ENCODE data around the gene KRTAP10-3.

Gene KRTAP10-3

GRCh38 chr21:44599264-44600029 lies 40.9 kb upstream of the KRTAP10-3 start:
- H3K4me3 ChIP-seq (ENCODE audit: control insufficient read depth, low read depth, low read length): no peak overlapping the region
- no peak for TF ChIP-seq CTCF (IDR thresholded peaks at IDR 0.05; ENCODE audit: control insufficient read depth, insufficient read depth, low read depth, low read length, missing control alignments)
- no peak for DNase-seq (ENCODE audit: low read depth)

- DNase-seq (ENCODE audit: low read depth): no peak
- no peak overlapping the region for H3K4me3 ChIP-seq (ENCODE audit: control insufficient read depth, low read depth, low read length)
- TF ChIP-seq CTCF (IDR thresholded peaks at IDR 0.05; ENCODE audit: control insufficient read depth, insufficient read depth, low read depth, low read length, missing control alignments): no peak
Measured at GRCh38 chr21:44598061-44598460, 39.5 kb upstream of the KRTAP10-3 start.

GRCh38 chr21:44596068-44596725 lies 37.6 kb upstream of the KRTAP10-3 start:
- no peak for DNase-seq (ENCODE audit: low read depth)
- no peak overlapping the region for H3K4me3 ChIP-seq (ENCODE audit: control insufficient read depth, low read depth, low read length)
- TF ChIP-seq CTCF (IDR thresholded peaks at IDR 0.05; ENCODE audit: control insufficient read depth, insufficient read depth, low read depth, low read length, missing control alignments): no peak

GRCh38 chr21:44595524-44595923 lies 36.9 kb upstream of the KRTAP10-3 start:
- TF ChIP-seq CTCF (IDR thresholded peaks at IDR 0.05; ENCODE audit: control insufficient read depth, insufficient read depth, low read depth, low read length, missing control alignments): no peak
- no peak overlapping the region for H3K4me3 ChIP-seq (ENCODE audit: control insufficient read depth, low read depth, low read length)
- DNase-seq (ENCODE audit: low read depth): no peak

- TF ChIP-seq CTCF (IDR thresholded peaks at IDR 0.05; ENCODE audit: control insufficient read depth, insufficient read depth, low read depth, low read length, missing control alignments): no peak
- no peak overlapping the region for H3K4me3 ChIP-seq (ENCODE audit: control insufficient read depth, low read depth, low read length)
- no peak for DNase-seq (ENCODE audit: low read depth)
Measured at GRCh38 chr21:44594406-44594916, 35.9 kb upstream of the KRTAP10-3 start.

- no peak for TF ChIP-seq CTCF (IDR thresholded peaks at IDR 0.05; ENCODE audit: control insufficient read depth, insufficient read depth, low read depth, low read length, missing control alignments)
- DNase-seq (ENCODE audit: low read depth): no peak
- no peak overlapping the region for H3K4me3 ChIP-seq (ENCODE audit: control insufficient read depth, low read depth, low read length)
Measured at GRCh38 chr21:44593598-44594405, 35.2 kb upstream of the KRTAP10-3 start.

Measured in AG09309 (cell line).